ENCODE measurements around the gene SH2B3. TPM values are rescaled to one million over a fixed set of nuclear protein-coding genes. Genes with fewer than 3 reads are reported as not detected.

SH2B3 gene
- total RNA-seq, 1 donor from 2014 or later = 18.3 TPM

- peaks cover 43% of the 10 kb centered on the region for H3K4me1 Mint-ChIP-seq (ENCODE audit: low read depth)
- no peak overlapping the region for H3K4me3 Mint-ChIP-seq (ENCODE audit: unreplicated experiment)
- H3K9me3 Mint-ChIP-seq (ENCODE audit: low read depth) = no peaks in the 10 kb centered on the region
- peaks cover 12% of the 10 kb centered on the region for H3K36me3 Mint-ChIP-seq (ENCODE audit: low read depth)
- H3K27ac Mint-ChIP-seq (ENCODE audit: unreplicated experiment) = peak overlapping the region; percentile 82
- TF ChIP-seq CTCF (IDR thresholded peaks at IDR 0.05) = no peak
- no peak for DNase-seq (ENCODE audit: low spot score)
- no peaks in the 10 kb centered on the region for H3K27me3 Mint-ChIP-seq (ENCODE audit: low read depth)
Measured at GRCh38 chr12:111467092-111467856, 61.6 kb downstream of the SH2B3 start.

- H3K27ac Mint-ChIP-seq (ENCODE audit: unreplicated experiment) = peak overlapping the region; percentile 82
Measured at GRCh38 chr12:111467857-111468241, 62.1 kb downstream of the SH2B3 start.

DNA sequence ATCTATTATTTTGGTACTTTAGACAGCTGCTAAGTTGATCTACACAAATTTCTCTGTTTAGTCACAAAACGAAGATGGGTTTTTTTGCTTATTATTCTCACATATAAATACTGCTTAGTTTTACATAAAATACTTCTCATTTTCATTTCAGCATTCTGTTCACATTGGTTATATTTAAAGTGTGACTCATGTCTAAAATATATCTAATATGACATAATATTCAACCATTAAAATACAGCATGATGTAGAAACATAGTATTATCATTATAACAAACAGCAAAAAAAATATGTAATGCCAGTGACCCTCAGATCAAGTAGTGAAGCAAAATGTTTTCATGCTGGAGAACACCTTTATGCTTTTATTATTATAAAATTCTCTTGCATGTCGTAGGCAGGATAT is 63.7 kb downstream of the SH2B3 start:
- H3K4me1 Mint-ChIP-seq (ENCODE audit: low read depth) = peaks cover 44% of the 10 kb centered on the region
- peak overlapping the region; percentile 82 for H3K27ac Mint-ChIP-seq (ENCODE audit: unreplicated experiment)
- H3K4me3 Mint-ChIP-seq (ENCODE audit: unreplicated experiment) = no peak overlapping the region
- peaks cover 17% of the 10 kb centered on the region for H3K36me3 Mint-ChIP-seq (ENCODE audit: low read depth)
- no peaks in the 10 kb centered on the region for H3K27me3 Mint-ChIP-seq (ENCODE audit: low read depth)
- TF ChIP-seq CTCF (IDR thresholded peaks at IDR 0.05) = no peak
- H3K9me3 Mint-ChIP-seq (ENCODE audit: low read depth) = no peaks in the 10 kb centered on the region
- DNase-seq (ENCODE audit: low spot score) = no peak

More at GRCh38 chr12:111467857-111468241, 62.1 kb downstream of the SH2B3 start:
- Mint-ChIP-seq H3K4me1 (ENCODE audit: low read depth) (peaks cover 40% of the 10 kb centered on the region), H3K27me3 (ENCODE audit: low read depth) (no peaks in the 10 kb centered on the region), H3K36me3 (ENCODE audit: low read depth) (peaks cover 12% of the 10 kb centered on the region), H3K9me3 (ENCODE audit: low read depth) (no peaks in the 10 kb centered on the region), H3K4me3 (ENCODE audit: unreplicated experiment) (no peak overlapping the region)
- no peak for TF ChIP-seq CTCF (IDR thresholded peaks at IDR 0.05)
- DNase-seq (ENCODE audit: low spot score) = no peak

- TF ChIP-seq CTCF (IDR thresholded peaks at IDR 0.05) = no peak
- Mint-ChIP-seq H3K4me3 (ENCODE audit: unreplicated experiment) (no peak overlapping the region), H3K4me1 (ENCODE audit: low read depth) (peaks cover 44% of the 10 kb centered on the region), H3K36me3 (ENCODE audit: low read depth) (peaks cover 19% of the 10 kb centered on the region), H3K9me3 (ENCODE audit: low read depth) (no peaks in the 10 kb centered on the region), H3K27ac (ENCODE audit: unreplicated experiment) (peak overlapping the region; percentile 71), H3K27me3 (ENCODE audit: low read depth) (no peaks in the 10 kb centered on the region)
- no peak for DNase-seq (ENCODE audit: low spot score)
Measured at GRCh38 chr12:111471236-111471635, 65.5 kb downstream of the SH2B3 start.

GRCh38 chr12:111482462-111482861 is 76.7 kb downstream of the SH2B3 start:
- no peak overlapping the region for H3K4me3 Mint-ChIP-seq (ENCODE audit: unreplicated experiment)
- no peaks in the 10 kb centered on the region for H3K9me3 Mint-ChIP-seq (ENCODE audit: low read depth)
- peak overlapping the region; percentile 5 for H3K27ac Mint-ChIP-seq (ENCODE audit: unreplicated experiment)
- peak; percentile 69 for TF ChIP-seq CTCF (IDR thresholded peaks at IDR 0.05)
- peaks cover 25% of the 10 kb centered on the region for H3K36me3 Mint-ChIP-seq (ENCODE audit: low read depth)
- no peaks in the 10 kb centered on the region for H3K27me3 Mint-ChIP-seq (ENCODE audit: low read depth)
- no peaks in the 10 kb centered on the region for H3K4me1 Mint-ChIP-seq (ENCODE audit: low read depth)
- DNase-seq (ENCODE audit: low spot score) = no peak
